HG03457 (cell line): Measurements from ENCODE around the gene CADPS.

Experiments used
- ATAC-seq: cut with Tn5 transposase; IDR thresholded peaks from one replicate; pipeline ENCODE4 v1.9.1; 2021; ENCODE audit warnings: moderate number of reproducible peaks; ENCODE audit not compliant: unreplicated experiment

The CADPS gene

GRCh38 chr3:62874711-62875557, at the start of gene CADPS:
Gene CADPS, minus strand, starts transcription at chr3:62875416. Its CDS starts 387 bp downstream, at chr3:62875029.
- no peak for ATAC-seq

DNA sequence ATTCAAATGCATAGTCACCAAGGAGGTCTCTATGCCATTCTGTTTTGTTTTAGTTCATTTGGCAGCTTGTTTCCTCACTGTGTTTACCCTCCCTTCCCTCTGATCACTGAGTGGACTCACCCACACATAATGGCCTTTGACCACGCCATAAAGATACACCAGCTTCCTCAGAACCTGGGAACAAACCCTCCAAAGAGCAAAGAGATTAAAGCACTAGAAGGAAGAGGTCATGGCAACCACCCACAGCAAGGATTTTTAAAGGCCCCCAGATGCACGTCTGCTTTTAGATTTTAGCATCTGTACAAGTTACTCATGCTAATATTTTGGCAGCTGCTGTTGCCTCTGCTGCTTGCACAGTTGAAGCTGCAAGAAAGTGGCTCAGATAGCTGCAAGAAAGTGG, 47.9 kb upstream of the CADPS start:
- no peak for ATAC-seq

GRCh38 chr3:62922326-62922725, 47.1 kb upstream of the CADPS start:
- no peak for ATAC-seq

- ATAC-seq: no peak
Measured at GRCh38 chr3:62920466-62920784, 45.2 kb upstream of the CADPS start.

DNA sequence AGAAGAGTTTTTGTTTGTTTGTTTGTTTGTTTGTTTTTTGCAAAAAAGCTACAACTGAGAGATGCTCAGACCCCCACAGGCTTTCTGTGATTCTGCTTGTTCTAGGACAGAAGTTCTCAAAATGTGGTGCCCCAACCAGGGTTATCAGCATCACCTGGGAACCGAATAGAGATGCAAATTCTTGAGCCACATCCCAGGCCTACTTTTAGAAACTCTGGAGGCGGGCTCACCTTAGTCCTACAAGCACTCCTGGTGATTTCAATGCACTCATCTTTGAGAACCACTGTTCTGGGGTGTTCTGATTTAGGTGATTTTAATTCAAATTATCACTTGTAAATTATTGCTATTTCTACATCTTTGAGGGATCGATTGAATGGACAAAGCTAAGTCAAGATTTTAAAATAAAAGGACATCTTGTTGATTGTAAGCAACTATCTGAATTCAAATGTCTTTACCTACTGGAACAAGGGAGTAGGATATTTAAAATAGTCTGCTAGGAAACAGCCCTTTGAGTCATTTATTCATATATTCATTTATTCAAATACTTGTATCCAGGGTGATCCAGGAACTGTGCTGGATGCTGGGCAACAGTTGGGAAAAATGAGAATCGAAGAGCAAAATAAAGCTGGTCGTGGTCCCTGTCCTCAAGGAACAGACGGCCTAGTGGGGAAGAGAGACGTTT, 44.7 kb upstream of the CADPS start:
- no peak for ATAC-seq

DNA sequence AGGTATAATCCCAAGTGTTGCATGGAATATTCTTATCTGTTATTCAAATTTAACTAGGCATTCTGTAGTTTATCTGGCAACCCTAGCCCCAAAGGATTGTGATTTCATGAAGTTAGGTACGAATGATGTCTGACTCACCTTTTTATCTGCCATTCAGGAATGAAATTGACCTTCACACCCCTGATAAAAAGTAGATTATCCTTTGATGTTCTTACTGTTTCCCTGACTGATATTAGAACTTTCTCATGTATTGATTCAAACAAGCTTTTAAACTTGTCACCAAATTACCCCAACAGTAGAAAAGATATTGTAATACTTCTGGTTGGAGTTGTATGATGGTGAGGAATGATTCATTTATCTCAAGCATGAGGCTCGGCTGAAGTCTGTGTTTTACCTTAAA, 43.6 kb upstream of the CADPS start:
- ATAC-seq: no peak

GRCh38 chr3:62918131-62918530, 42.9 kb upstream of the CADPS start:
- no peak for ATAC-seq

GRCh38 chr3:62911526-62911925, 36.3 kb upstream of the CADPS start:
- no peak for ATAC-seq

GRCh38 chr3:62905331-62905730, 30.1 kb upstream of the CADPS start:
- ATAC-seq: no peak

DNA sequence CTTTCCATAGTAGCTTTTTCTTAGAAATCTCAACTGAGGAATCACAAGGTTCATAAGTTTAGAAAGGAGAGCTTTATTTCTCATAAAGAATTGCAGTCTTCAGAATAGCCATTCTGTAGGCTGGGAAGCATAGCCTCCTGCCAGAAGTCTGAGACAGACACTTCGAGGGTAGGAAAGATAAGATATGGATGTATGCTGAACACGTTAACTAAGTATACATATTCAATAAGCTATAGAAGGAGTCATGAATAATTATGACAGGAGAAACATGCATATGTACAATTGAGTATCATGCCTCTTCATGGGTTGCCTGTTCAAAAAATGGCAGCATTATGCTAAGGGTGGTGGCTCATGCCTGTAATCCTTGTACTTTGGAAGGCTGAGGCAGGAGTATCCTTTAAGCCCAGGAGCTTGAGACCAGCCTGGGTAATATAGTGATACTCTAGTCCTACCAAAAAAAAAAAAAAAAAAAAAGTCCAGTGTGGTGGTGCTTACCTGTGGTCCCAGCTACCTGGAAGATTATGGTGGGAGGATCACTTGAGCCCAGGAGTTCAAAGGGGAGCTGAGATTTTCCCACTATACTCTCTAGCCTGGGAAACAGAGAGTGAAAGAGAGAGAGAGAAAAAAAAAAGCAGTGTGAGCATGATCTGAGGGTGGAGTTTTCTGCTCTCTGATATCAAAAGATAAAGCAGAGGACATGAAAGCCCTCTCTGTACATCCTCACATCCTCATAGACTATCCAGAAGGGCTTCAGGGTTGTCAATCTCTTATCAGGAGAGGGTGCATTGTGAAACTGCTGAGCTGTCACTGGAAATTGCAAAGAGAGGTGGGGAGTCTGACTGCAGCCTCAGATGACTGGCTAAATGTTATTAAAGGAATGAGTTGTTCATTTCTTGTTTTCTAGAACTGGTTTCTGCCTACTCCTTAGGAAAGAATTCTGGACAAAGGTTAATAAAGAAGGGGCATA, 23.6 kb upstream of the CADPS start:
- no peak for ATAC-seq

DNA sequence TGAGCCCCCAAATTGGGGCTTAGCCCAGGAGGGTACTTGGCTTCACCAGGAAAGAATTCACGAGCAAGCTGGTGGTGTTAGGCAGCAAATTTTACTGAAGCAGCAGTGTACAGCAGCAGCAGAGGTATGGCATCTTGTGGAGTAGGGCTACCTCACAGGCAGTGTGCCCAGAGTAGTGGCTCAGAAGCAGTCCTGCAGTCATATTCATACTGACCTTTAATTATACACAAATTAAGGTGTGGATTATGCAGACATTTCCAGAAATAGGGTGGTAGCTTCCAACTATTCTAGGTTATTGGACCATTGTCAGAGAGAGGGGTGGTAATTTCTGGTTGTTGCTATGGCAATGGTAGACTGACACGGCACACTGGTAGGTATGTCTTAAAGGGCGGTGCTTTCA, 20.7 kb upstream of the CADPS start:
- no peak for ATAC-seq

GRCh38 chr3:62892951-62893350, 17.7 kb upstream of the CADPS start:
- no peak for ATAC-seq

DNA sequence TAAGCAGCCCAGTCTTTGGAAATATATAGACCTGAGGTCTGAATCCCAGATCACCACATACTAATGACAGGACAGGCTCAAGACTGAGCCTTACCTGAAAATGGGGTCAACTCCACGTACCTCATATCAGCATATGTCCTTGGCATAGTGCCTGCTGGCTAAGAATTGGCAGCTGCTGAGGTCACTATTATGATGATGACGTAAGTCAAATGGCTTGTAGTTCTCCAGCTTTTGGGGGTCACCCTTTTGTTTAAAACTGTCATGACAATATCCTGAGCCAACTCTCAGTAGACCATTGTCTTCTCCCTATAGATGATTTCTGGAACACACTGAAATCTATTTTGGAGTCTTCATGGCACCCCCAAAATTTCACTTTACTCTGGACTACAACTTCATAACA, 16.8 kb upstream of the CADPS start:
- no peak for ATAC-seq

DNA sequence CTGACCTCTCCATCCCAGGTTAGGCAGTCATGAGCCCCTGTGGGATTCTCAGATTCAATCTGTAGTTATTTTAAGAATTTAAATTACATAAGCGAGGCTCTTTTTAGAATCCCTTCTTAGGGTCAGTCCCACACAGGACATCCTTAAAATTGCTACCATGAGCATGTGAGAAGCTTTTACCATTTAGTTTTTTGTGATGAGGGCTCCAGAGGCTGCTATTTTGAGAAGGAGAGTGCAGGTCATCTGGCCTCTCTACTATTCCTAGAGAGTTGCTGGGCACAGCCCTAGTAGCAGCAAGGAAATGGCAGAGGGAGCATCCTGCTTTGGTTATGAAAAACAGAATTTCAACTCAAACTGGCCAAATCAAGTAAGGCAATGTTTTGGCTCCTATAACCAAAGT, 13.6 kb upstream of the CADPS start:
- ATAC-seq: no peak

DNA sequence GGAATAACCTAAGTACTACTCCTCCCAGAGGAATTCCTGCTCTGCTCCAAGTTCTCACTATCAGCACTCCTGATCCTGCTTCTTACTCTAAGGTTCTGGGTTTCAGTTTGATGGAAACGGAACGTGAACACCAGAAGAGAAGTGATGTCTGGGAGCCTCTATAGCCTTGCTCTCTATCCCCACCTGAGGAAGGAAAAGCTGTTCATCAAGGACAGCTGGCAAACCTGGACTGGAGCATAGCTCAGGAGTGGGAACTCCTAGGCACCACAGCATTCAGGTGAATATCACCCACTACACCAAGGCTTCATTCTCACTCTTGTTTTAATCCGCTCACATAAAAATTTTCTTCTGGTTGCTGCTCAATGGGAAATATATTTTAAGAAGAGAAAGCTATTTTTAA, 13.0 kb upstream of the CADPS start:
- ATAC-seq: no peak

DNA sequence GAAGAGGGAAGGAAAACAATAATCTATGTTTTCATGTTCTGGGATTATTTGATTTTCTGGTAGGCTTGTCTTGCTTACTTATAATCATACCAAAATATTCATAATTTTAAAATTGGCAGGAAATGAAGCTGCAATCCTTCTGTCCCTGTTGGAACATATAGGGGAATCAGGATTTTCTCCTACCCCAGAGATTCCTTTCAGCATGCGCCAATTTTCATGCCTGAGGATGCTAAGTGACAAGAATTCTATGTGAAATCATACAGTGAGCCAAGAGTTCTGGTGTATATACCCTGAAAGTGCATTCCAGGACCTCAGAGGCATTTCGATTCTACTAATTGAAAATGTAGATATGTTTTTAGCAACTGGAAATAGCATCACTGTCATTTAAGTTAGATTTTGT, 9.9 kb upstream of the CADPS start:
- no peak for ATAC-seq

DNA sequence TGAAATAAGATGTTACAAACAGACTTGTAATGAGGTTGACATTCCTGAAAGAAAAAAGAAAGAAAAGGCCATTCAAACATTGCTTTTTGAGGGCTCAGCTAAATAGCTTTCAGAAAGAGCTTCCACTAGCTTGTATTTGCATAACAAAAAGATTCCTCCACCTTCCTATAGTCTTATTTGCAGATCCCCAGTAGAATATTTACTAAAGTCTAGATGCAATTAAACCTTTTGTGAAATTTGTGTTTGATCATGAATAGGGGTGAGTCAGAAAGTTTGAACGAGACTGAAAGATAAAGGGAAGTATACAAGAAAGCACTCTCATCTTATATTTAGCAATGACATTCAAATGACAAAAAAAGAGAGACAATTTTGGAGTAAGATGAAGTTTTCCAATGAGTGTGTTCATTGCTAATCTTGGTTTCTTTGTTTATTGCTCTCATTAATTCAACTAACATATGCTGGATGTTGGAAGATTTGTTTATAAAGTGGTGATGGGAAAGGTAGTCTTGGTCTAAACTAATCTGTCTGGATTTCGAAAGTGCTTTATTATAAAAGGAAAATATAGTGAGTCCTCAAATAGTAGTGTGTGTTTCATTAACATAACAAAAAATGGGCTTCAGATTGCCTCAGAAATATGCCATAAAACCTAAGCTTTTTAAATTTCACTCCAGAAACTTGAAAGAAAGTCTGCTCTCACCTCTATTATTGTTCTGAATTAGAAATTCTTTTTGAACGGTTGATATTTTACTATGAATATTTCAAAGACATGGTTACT, 9.1 kb upstream of the CADPS start:
- ATAC-seq: no peak

DNA sequence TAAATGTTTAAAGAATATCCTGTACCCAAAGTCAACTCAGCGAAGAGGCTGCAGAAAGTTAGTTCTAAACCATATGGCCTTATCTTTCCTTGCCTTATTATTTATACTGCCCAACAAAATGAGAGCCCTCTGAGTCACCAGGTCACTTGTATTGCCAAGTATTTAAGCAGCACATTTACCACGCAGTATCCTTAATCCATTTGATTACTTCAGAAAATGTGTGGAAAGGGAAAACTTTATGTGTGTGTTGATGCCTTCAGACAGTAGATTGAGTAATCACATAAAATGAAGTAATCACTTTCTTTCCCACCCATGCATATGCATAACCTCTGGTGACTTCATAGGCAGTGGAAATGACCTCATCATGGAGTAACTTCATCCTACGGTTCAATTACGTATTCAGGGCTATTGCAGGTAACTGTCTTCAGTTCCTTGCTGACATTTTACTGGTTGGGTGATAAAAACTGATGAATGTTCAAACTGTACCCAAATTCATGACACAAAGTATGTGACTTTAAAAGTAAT, 7.5 kb upstream of the CADPS start:
- no peak for ATAC-seq

DNA sequence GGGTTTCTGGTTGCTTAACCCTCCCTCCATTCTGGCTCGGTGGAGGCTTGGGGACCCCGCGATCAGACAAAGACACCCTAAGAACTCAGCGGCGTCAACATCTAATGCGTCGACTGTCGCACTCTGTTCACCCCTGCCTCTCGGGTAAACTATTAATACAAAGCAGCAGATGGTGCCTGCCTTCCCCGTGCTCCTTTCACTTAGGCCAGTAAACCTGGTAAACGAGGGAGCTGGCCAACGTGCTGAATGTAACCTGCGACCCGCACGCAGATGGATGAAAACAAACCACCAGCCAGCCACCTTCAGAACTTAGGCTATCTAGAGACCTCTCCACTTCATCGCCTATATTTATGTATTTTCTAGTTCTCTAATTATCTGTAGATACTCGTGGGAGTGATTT, 848 bp upstream of the CADPS start:
- no peak for ATAC-seq

DNA sequence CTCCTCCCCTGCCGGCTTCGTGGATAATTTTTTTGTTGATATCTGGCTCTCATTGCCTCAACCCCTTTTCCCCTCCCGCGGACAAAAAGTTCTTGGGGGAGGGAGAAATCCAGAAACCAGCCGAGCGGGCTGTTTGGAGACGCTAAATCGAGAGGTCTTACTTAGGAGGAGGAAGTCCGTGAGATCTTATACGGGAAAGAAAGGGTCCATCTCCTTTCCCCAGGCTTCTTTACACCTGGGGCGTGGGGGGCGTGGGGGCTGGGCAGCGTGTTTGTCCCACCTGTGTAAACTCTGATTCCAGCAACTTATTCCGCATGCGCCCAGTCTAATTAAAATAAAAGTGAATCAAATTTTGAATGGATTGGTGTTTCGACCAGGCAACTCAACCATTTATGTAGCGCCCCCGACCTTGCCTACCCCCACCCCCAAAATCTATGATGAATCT, 364 bp upstream of the CADPS start:
- no peak for ATAC-seq
